NCI-H510A (cell line): ENCODE measurements around the gene ELMO1.

Experiments used
- DNase-seq: peaks from one replicate; lab custom pipeline; 2025; lab: John Stamatoyannopoulos, UW

ELMO1 gene

GRCh38 chr7:37216156-37216852 lies 232.4 kb downstream of the ELMO1 start:
- DNase-seq: no peak

GRCh38 chr7:37215290-37215923 lies 233.3 kb downstream of the ELMO1 start:
- DNase-seq: no peak

- DNase-seq: no peak
Measured at GRCh38 chr7:37212556-37212955, 236.1 kb downstream of the ELMO1 start.

- no peak for DNase-seq
Measured at GRCh38 chr7:37212051-37212450, 236.6 kb downstream of the ELMO1 start.

GRCh38 chr7:37211097-37211880 lies 237.4 kb downstream of the ELMO1 start:
- no peak for DNase-seq

- DNase-seq: no peak
Measured at GRCh38 chr7:37209195-37209594, 239.5 kb downstream of the ELMO1 start.

GRCh38 chr7:37208528-37208927 lies 240.1 kb downstream of the ELMO1 start:
- DNase-seq: no peak

- DNase-seq: no peak
Measured at GRCh38 chr7:37206192-37206591, 242.5 kb downstream of the ELMO1 start.

GRCh38 chr7:37205451-37205850 lies 243.2 kb downstream of the ELMO1 start:
- no peak for DNase-seq

GRCh38 chr7:37201876-37202198 lies 246.8 kb downstream of the ELMO1 start:
- no peak for DNase-seq

- DNase-seq: peak; percentile 37
Measured at GRCh38 chr7:37201003-37201875, 247.4 kb downstream of the ELMO1 start.

GRCh38 chr7:37198906-37199485 lies 249.7 kb downstream of the ELMO1 start:
- peak; percentile 59 for DNase-seq

- no peak for DNase-seq
Measured at GRCh38 chr7:37198041-37198905, 250.4 kb downstream of the ELMO1 start.

- no peak for DNase-seq
Measured at GRCh38 chr7:37197108-37197507, 251.6 kb downstream of the ELMO1 start.

- no peak for DNase-seq
Measured at GRCh38 chr7:37196676-37197075, 252.0 kb downstream of the ELMO1 start.

GRCh38 chr7:37195388-37195787 lies 253.3 kb downstream of the ELMO1 start:
- no peak for DNase-seq

GRCh38 chr7:37194943-37195342 lies 253.7 kb downstream of the ELMO1 start:
- no peak for DNase-seq

- no peak for DNase-seq
Measured at GRCh38 chr7:37193775-37194135, 254.9 kb downstream of the ELMO1 start.

GRCh38 chr7:37193087-37193774 lies 255.4 kb downstream of the ELMO1 start:
- DNase-seq: no peak

GRCh38 chr7:37191797-37192196 lies 256.9 kb downstream of the ELMO1 start:
- no peak for DNase-seq
